Trophoblast cell (in vitro differentiated cells and primary cell): ENCODE results near the gene SLC6A4.

Experiments used
- DNase-seq, 2 donors: peaks; one replicate each; pipeline ENCODE4 v3.0.0-alpha.2; 2016
- H2AFZ ChIP-seq: 2 replicates; pipeline ENCODE4 v1.6.1; 2013; ENCODE audit warnings: low read length, moderate library complexity, mild to moderate bottlenecking; ENCODE audit not compliant: insufficient read depth, poor library complexity
- H2AK5ac ChIP-seq: 2 replicates; pipeline ENCODE4 v1.6.1; 2013; ENCODE audit warnings: mild to moderate bottlenecking, low read length
- H2BK120ac ChIP-seq: 2 replicates; pipeline ENCODE4 v1.6.1; 2013; ENCODE audit warnings: low read length, mild to moderate bottlenecking, moderate library complexity; ENCODE audit not compliant: insufficient read depth, poor library complexity
- H2BK12ac ChIP-seq: 2 replicates; pipeline ENCODE4 v1.6.1; 2013; ENCODE audit warnings: mild to moderate bottlenecking, low read length, moderate library complexity
- H2BK5ac ChIP-seq: 2 replicates; pipeline ENCODE4 v1.6.1; 2013; ENCODE audit warnings: low read length, low read depth, moderate library complexity, mild to moderate bottlenecking; ENCODE audit not compliant: poor library complexity
- H3K14ac ChIP-seq: 2 replicates; pipeline ENCODE4 v1.6.1; 2013; ENCODE audit warnings: mild to moderate bottlenecking, low read length
- H3K18ac ChIP-seq: 2 replicates; pipeline ENCODE4 v1.6.1; 2013; ENCODE audit warnings: mild to moderate bottlenecking, low read length
- H3K23ac ChIP-seq: 2 replicates; pipeline ENCODE4 v1.6.1; 2013; ENCODE audit warnings: low read length
- H3K27ac ChIP-seq: 2 replicates; pipeline ENCODE4 v1.5.1; 2013; ENCODE audit warnings: low read depth, mild to moderate bottlenecking, inconsistent platforms, low read length, moderate library complexity
- H3K27me3 ChIP-seq: 2 replicates; pipeline ENCODE4 v1.6.1; 2013; ENCODE audit warnings: inconsistent platforms, mild to moderate bottlenecking, low read length, moderate library complexity; ENCODE audit not compliant: insufficient read depth
- H3K36me3 ChIP-seq, 2 experiments: 1 replicate in 1 of 2; 2 replicates in 1 of 2; pipeline ENCODE4 v1.6.1; 2013; ENCODE audit warnings: low read length in 2 of 2, mild to moderate bottlenecking in 2 of 2, moderate library complexity in 1 of 2; ENCODE audit not compliant: insufficient read depth in 2 of 2, control insufficient read depth in 1 of 2
- H3K4ac ChIP-seq: 2 replicates; pipeline ENCODE4 v1.6.1; 2013; ENCODE audit warnings: low read depth, mild to moderate bottlenecking, low read length, moderate library complexity
- H3K4me1 ChIP-seq, 2 experiments: 1 replicate in 1 of 2; 2 replicates in 1 of 2; pipeline ENCODE4 v1.6.1; 2013; ENCODE audit warnings: low read length in 2 of 2, mild to moderate bottlenecking in 2 of 2, moderate library complexity in 1 of 2; ENCODE audit not compliant: insufficient read depth in 2 of 2, control insufficient read depth in 1 of 2
- H3K4me2 ChIP-seq: 2 replicates; pipeline ENCODE4 v1.6.1; 2013; ENCODE audit warnings: inconsistent platforms, mild to moderate bottlenecking, low read length, moderate library complexity
- H3K4me3 ChIP-seq: 2 replicates; pipeline ENCODE4 v1.5.1; 2013; ENCODE audit warnings: mild to moderate bottlenecking, low read depth, low read length, inconsistent platforms
- H3K79me1 ChIP-seq: one replicate; pipeline ENCODE4 v1.6.1; 2013; ENCODE audit warnings: low read length
- H3K79me2 ChIP-seq: 2 replicates; pipeline ENCODE4 v1.6.1; 2013; ENCODE audit warnings: low read length, mild to moderate bottlenecking; ENCODE audit not compliant: control insufficient read depth, insufficient read depth, poor library complexity
- H3K9ac ChIP-seq: 2 replicates; pipeline ENCODE4 v1.6.1; 2013; ENCODE audit warnings: mild to moderate bottlenecking, low read length
- H3K9me3 ChIP-seq: 2 replicates; pipeline ENCODE4 v1.6.1; 2013; ENCODE audit warnings: low read depth, mild to moderate bottlenecking, control low read depth, inconsistent platforms, low read length; ENCODE audit not compliant: insufficient read depth
- H4K12ac ChIP-seq: 2 replicates; pipeline ENCODE4 v1.6.1; 2013; ENCODE audit warnings: low read depth, mild to moderate bottlenecking, low read length, moderate library complexity
- H4K8ac ChIP-seq: 2 replicates; pipeline ENCODE4 v1.6.1; 2013; ENCODE audit warnings: low read depth, mild to moderate bottlenecking, low read length, moderate library complexity
- H4K91ac ChIP-seq: one replicate; pipeline ENCODE4 v1.6.1; 2013; ENCODE audit warnings: low read depth, mild to moderate bottlenecking, low read length, moderate library complexity
- whole genome bisulfite sequencing: extraction: QIAGEN DNeasy Blood & Tissue Kit; methylation state at CpG from one replicate; pipeline ENCODE4 v1.1.7; 2013; ENCODE audit warnings: missing lambda C conversion rate; ENCODE audit not compliant: insufficient read length, insufficient coverage; ENCODE audit errors: extremely low coverage; 5-methylcytosine and 5-hydroxymethylcytosine counted together

Gene SLC6A4

DNA sequence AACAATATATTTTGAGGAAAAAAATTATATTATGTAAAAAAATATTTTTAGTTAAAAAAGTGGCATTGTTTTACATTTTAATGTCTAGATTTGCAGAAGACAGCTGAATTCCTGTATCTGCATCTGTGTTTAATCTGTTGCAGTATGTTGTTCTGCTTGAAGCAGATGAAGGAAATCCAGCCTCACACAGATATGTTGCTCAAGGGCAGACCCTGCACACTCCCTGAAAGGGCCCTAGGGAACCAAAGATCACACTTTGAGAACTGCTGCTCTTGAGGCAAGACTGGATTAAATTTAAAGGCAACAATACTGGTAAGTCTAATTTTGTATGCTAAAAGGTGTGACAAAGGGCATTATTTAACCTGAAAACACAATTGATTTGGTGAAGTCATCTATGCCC lies 16.4 kb upstream of the SLC6A4 start:
- H3K4me3 ChIP-seq: no peak overlapping the region
- H3K23ac ChIP-seq: no peak overlapping the region
- no peak overlapping the region for H2AK5ac ChIP-seq
- no peaks in the 10 kb centered on the region for H3K79me1 ChIP-seq
- no peak overlapping the region for H2BK5ac ChIP-seq
- no peak overlapping the region for H4K91ac ChIP-seq
- no peaks in the 10 kb centered on the region for H3K9me3 ChIP-seq
- H2BK12ac ChIP-seq: no peak overlapping the region
- H2AFZ ChIP-seq: no peak overlapping the region
- no peak overlapping the region for H2BK120ac ChIP-seq
- H3K27me3 ChIP-seq: no peaks in the 10 kb centered on the region
- peaks cover 3 to 10% of the 10 kb centered on the region in 2 experiments for H3K36me3 ChIP-seq
- H3K79me2 ChIP-seq: no peaks in the 10 kb centered on the region
- H3K4ac ChIP-seq: no peak overlapping the region
- H3K18ac ChIP-seq: no peak overlapping the region
- no peak overlapping the region for H3K27ac ChIP-seq
- no peak overlapping the region for H3K9ac ChIP-seq
- H3K4me2 ChIP-seq: no peak overlapping the region
- H4K12ac ChIP-seq: no peak overlapping the region
- no peak overlapping the region for H3K14ac ChIP-seq
- no peak for DNase-seq
- H4K8ac ChIP-seq: no peak overlapping the region
- H3K4me1 ChIP-seq: peaks cover 0 to 7% of the 10 kb centered on the region in 2 experiments

GRCh38 chr17:30249460-30249859 lies 14.0 kb upstream of the SLC6A4 start:
- Histone ChIP-seq H3K79me1 (no peaks in the 10 kb centered on the region), H3K4me3 (no peak overlapping the region), H4K91ac (no peak overlapping the region), H3K4ac (no peak overlapping the region), H2BK12ac (no peak overlapping the region), H2BK120ac (no peak overlapping the region), H2AK5ac (no peak overlapping the region), H3K23ac (no peak overlapping the region), H3K79me2 (no peaks in the 10 kb centered on the region), H4K8ac (no peak overlapping the region), H3K9me3 (no peaks in the 10 kb centered on the region), H4K12ac (no peak overlapping the region), H3K14ac (no peak overlapping the region), H3K4me1 (peaks cover 0 to 7% of the 10 kb centered on the region in 2 experiments), H3K18ac (no peak overlapping the region), H3K9ac (no peak overlapping the region), H3K27ac (no peak overlapping the region), H2BK5ac (no peak overlapping the region), H3K36me3 (peaks cover 3 to 10% of the 10 kb centered on the region in 2 experiments), H2AFZ (no peak overlapping the region), H3K27me3 (no peaks in the 10 kb centered on the region), H3K4me2 (no peak overlapping the region)
- no CpG with 5 or more reads among the region's 5 CpGs for WGBS
- DNase-seq: no peak

GRCh38 chr17:30248786-30249185 lies 13.3 kb upstream of the SLC6A4 start:
- H4K91ac ChIP-seq: no peak overlapping the region
- no peak overlapping the region for H3K14ac ChIP-seq
- no peak overlapping the region for H3K27ac ChIP-seq
- H3K36me3 ChIP-seq: peaks cover 3 to 10% of the 10 kb centered on the region in 2 experiments
- H2AFZ ChIP-seq: no peak overlapping the region
- no peaks in the 10 kb centered on the region for H3K27me3 ChIP-seq
- no peak overlapping the region for H3K4me2 ChIP-seq
- H3K9me3 ChIP-seq: no peaks in the 10 kb centered on the region
- H3K79me2 ChIP-seq: no peaks in the 10 kb centered on the region
- H2AK5ac ChIP-seq: no peak overlapping the region
- no peak overlapping the region for H4K12ac ChIP-seq
- no CpG with 5 or more reads among the region's 2 CpGs for WGBS
- H3K23ac ChIP-seq: no peak overlapping the region
- no peak overlapping the region for H3K18ac ChIP-seq
- H3K4me1 ChIP-seq: peaks cover 0 to 7% of the 10 kb centered on the region in 2 experiments
- H3K79me1 ChIP-seq: no peaks in the 10 kb centered on the region
- H2BK120ac ChIP-seq: no peak overlapping the region
- H2BK12ac ChIP-seq: no peak overlapping the region
- DNase-seq: no peak
- H3K9ac ChIP-seq: no peak overlapping the region
- no peak overlapping the region for H2BK5ac ChIP-seq
- no peak overlapping the region for H3K4ac ChIP-seq
- no peak overlapping the region for H4K8ac ChIP-seq
- no peak overlapping the region for H3K4me3 ChIP-seq

DNA sequence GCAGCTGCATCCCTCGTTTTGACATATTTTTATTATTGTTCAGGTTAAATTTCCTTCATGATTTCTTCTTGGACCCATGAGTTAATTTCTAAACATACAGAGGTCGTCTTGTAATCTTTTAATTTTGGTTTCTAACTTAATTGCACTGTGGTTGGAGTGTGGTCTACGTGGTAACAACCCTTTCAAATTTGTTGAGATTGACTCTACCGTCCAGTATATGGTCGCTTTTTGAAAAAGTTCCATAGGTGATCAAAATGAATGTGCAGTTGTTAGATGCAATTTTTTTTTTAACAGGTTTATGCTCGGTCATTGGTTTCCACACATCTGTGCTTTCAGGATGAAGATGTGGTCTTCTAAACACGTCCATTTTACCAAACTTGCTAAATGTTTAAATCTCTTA lies 11.0 kb upstream of the SLC6A4 start:
- no peak overlapping the region for H2BK120ac ChIP-seq
- no peak overlapping the region for H4K12ac ChIP-seq
- no peak for DNase-seq
- no peak overlapping the region for H4K91ac ChIP-seq
- H3K4me1 ChIP-seq: no peaks in the 10 kb centered on the region
- no peak overlapping the region for H3K4me3 ChIP-seq
- H2AK5ac ChIP-seq: no peak overlapping the region
- H2BK5ac ChIP-seq: no peak overlapping the region
- no peak overlapping the region for H2BK12ac ChIP-seq
- WGBS: no CpG with 5 or more reads among the region's 7 CpGs
- peaks cover 3 to 10% of the 10 kb centered on the region in 2 experiments for H3K36me3 ChIP-seq
- no peaks in the 10 kb centered on the region for H3K27me3 ChIP-seq
- H3K9ac ChIP-seq: no peak overlapping the region
- H4K8ac ChIP-seq: no peak overlapping the region
- H3K18ac ChIP-seq: no peak overlapping the region
- H2AFZ ChIP-seq: no peak overlapping the region
- peaks cover 1% of the 10 kb centered on the region for H3K9me3 ChIP-seq
- no peaks in the 10 kb centered on the region for H3K79me2 ChIP-seq
- H3K27ac ChIP-seq: no peak overlapping the region
- H3K4me2 ChIP-seq: no peak overlapping the region
- no peak overlapping the region for H3K14ac ChIP-seq
- H3K23ac ChIP-seq: no peak overlapping the region
- no peaks in the 10 kb centered on the region for H3K79me1 ChIP-seq
- no peak overlapping the region for H3K4ac ChIP-seq
